Neural progenitor cell (in vitro differentiated cells): ENCODE data around the gene TIAM2. TPM values are rescaled to one million over a fixed set of nuclear protein-coding genes. Genes with fewer than 3 reads are reported as not detected.
"Not testable (repeated sequence)": the region's sequence is repeated elsewhere in the genome, so short reads cannot be mapped to it uniquely, and the experiment has no call there.

ENCODE experiments used
- DNase-seq: peaks from one replicate; pipeline ENCODE4 v3.0.0-alpha.2; 2016; ENCODE audit warnings: low spot score
- H2AFZ ChIP-seq: fragments of 200-600 bp; sonication (generic); replicated peaks from 2 replicates; pipeline ENCODE4 v1.6.1; 2016; ENCODE audit warnings: antibody characterized with exemption
- H3F3A ChIP-seq: fragments of 200-600 bp; sonication (generic); 2 replicates; pipeline ENCODE4 v1.6.1; 2016; ENCODE audit warnings: antibody characterized with exemption, low read depth
- H3K27ac ChIP-seq: fragments of 200-600 bp; sonication (generic); 2 replicates; pipeline ENCODE4 v1.5.1; 2016; ENCODE audit warnings: mild to moderate bottlenecking
- H3K27me3 ChIP-seq: fragments of 200-600 bp; sonication (generic); 2 replicates; pipeline ENCODE4 v1.6.1; 2016; ENCODE audit warnings: mild to moderate bottlenecking, moderate library complexity
- H3K36me3 ChIP-seq: fragments of 200-600 bp; sonication (generic); 2 replicates; pipeline ENCODE4 v1.5.1; 2016
- H3K4me1 ChIP-seq: fragments of 200-600 bp; sonication (generic); 2 replicates; pipeline ENCODE4 v1.6.1; 2016; ENCODE audit warnings: mixed run types
- H3K4me2 ChIP-seq: fragments of 200-600 bp; sonication (generic); 2 replicates; pipeline ENCODE4 v1.6.1; 2016
- H3K4me3 ChIP-seq: fragments of 200-600 bp; sonication (generic); 2 replicates; pipeline ENCODE4 v1.5.1; 2016
- H3K79me2 ChIP-seq: fragments of 200-600 bp; sonication (generic); 2 replicates; pipeline ENCODE4 v1.6.1; 2016; ENCODE audit warnings: low read depth
- H3K9ac ChIP-seq: fragments of 200-600 bp; sonication (generic); 2 replicates; pipeline ENCODE4 v1.6.1; 2016
- H3K9me3 ChIP-seq: fragments of 200-600 bp; sonication (generic); 2 replicates; pipeline ENCODE4 v1.5.1; 2016; ENCODE audit warnings: low read depth
- H4K20me1 ChIP-seq: fragments of 200-600 bp; sonication (generic); 2 replicates; pipeline ENCODE4 v1.6.1; 2016; ENCODE audit warnings: low read depth
- H3K27ac Mint-ChIP-seq: 3 replicates; pipeline ENCODE4 v1.8.0; 2021; ENCODE audit warnings: mixed read lengths
- H3K27me3 Mint-ChIP-seq: 2 replicates; pipeline ENCODE4 v1.8.0; 2022; ENCODE audit warnings: low read depth, mild to moderate bottlenecking, inconsistent platforms, moderate library complexity, mixed read lengths; ENCODE audit not compliant: insufficient read depth
- H3K36me3 Mint-ChIP-seq: 3 replicates; pipeline ENCODE4 v1.8.0; 2021; ENCODE audit warnings: mixed read lengths
- H3K4me1 Mint-ChIP-seq: 3 replicates; pipeline ENCODE4 v1.8.0; 2021; ENCODE audit warnings: mixed read lengths
- H3K4me3 Mint-ChIP-seq: 3 replicates; pipeline ENCODE4 v1.8.0; 2021; ENCODE audit warnings: mild to moderate bottlenecking, moderate library complexity, mixed read lengths
- H3K9me3 Mint-ChIP-seq: 3 replicates; pipeline ENCODE4 v1.8.0; 2020; ENCODE audit warnings: mixed read lengths
- CTCF ChIP-seq: fragments of 200-600 bp; sonication (generic); IDR thresholded peaks from 2 replicates; pipeline ENCODE4 v1.5.1; 2017; ENCODE audit warnings: antibody characterized with exemption, mild to moderate bottlenecking
- EZH2 ChIP-seq: fragments of 200-600 bp; sonication (generic); IDR thresholded peaks from 2 replicates; pipeline ENCODE4 v1.6.1; 2017; ENCODE audit warnings: antibody characterized with exemption, mild to moderate bottlenecking, moderate library complexity
- EZH2phosphoT487 ChIP-seq: fragments of 200-600 bp; sonication (generic); IDR thresholded peaks from 2 replicates; pipeline ENCODE4 v1.6.1; 2017; ENCODE audit warnings: antibody characterized with exemption
- total RNA-seq: library from RNA; depleted of rRNA; stranded (reverse); fragments of >200 nt; gene quantifications from 2 replicates; pipeline ENCODE4 v1.2.3, GENCODE V29; 2015; ENCODE audit warnings: low replicate concordance

TIAM2 gene
- total RNA-seq, 1 donor from 2014 or later = 22.8 TPM

- Histone ChIP-seq H2AFZ (no peak overlapping the region), H3F3A (no peaks in the 10 kb centered on the region), H3K4me2 (no peak overlapping the region), H3K9ac (no peak overlapping the region), H3K36me3 (no peaks in the 10 kb centered on the region), H3K27ac (no peak overlapping the region), H3K27me3 (no peaks in the 10 kb centered on the region), H3K4me1 (no peaks in the 10 kb centered on the region), H3K4me3 (no peak overlapping the region), H3K9me3 (no peaks in the 10 kb centered on the region), H4K20me1 (no peaks in the 10 kb centered on the region), H3K79me2 (no peaks in the 10 kb centered on the region)
- DNase-seq = no peak
- no peak overlapping the region for H3K4me3 Mint-ChIP-seq
- no peak for TF ChIP-seq EZH2
- TF ChIP-seq EZH2phosphoT487 = no peak
- TF ChIP-seq CTCF = no peak
- H3K27me3 Mint-ChIP-seq = peaks cover 4% of the 10 kb centered on the region
- H3K27ac Mint-ChIP-seq = no peak overlapping the region
- H3K4me1 Mint-ChIP-seq = peaks cover 8% of the 10 kb centered on the region
- H3K36me3 Mint-ChIP-seq = peaks cover 8% of the 10 kb centered on the region
- peaks cover 9% of the 10 kb centered on the region for H3K9me3 Mint-ChIP-seq
Measured at GRCh38 chr6:155100087-155100486, 105.0 kb downstream of the TIAM2 start.

- Mint-ChIP-seq H3K4me3 (no peak overlapping the region), H3K36me3 (peaks cover 8% of the 10 kb centered on the region), H3K27me3 (peaks cover 4% of the 10 kb centered on the region), H3K4me1 (peaks cover 5% of the 10 kb centered on the region), H3K9me3 (peaks cover 7% of the 10 kb centered on the region), H3K27ac (no peak overlapping the region)
- H3F3A ChIP-seq = no peaks in the 10 kb centered on the region
- H3K4me2 ChIP-seq = no peak overlapping the region
- no peak for TF ChIP-seq EZH2
- no peak for TF ChIP-seq CTCF
- TF ChIP-seq EZH2phosphoT487 = no peak
- no peak overlapping the region for H3K4me3 ChIP-seq
- H3K9me3 ChIP-seq = no peaks in the 10 kb centered on the region
- H3K36me3 ChIP-seq = no peaks in the 10 kb centered on the region
- H3K79me2 ChIP-seq = no peaks in the 10 kb centered on the region
- H3K27ac ChIP-seq = no peak overlapping the region
- no peak overlapping the region for H3K9ac ChIP-seq
- H3K27me3 ChIP-seq = no peaks in the 10 kb centered on the region
- no peak overlapping the region for H2AFZ ChIP-seq
- H4K20me1 ChIP-seq = no peaks in the 10 kb centered on the region
- DNase-seq = no peak
- H3K4me1 ChIP-seq = no peaks in the 10 kb centered on the region
Measured at GRCh38 chr6:155100591-155100990, 105.5 kb downstream of the TIAM2 start.

- H3K36me3 ChIP-seq, H3K4me3 ChIP-seq, DNase-seq, H2AFZ ChIP-seq, H3K4me1 ChIP-seq, H3K27me3 ChIP-seq, H3K79me2 ChIP-seq, H4K20me1 ChIP-seq, H3K27ac Mint-ChIP-seq, H3F3A ChIP-seq, H3K9ac ChIP-seq, H3K36me3 Mint-ChIP-seq, H3K4me3 Mint-ChIP-seq, H3K9me3 ChIP-seq, H3K27ac ChIP-seq, H3K27me3 Mint-ChIP-seq, H3K9me3 Mint-ChIP-seq, H3K4me2 ChIP-seq: not testable (repeated sequence)
- peaks cover 23% of the 10 kb centered on the region for H3K4me1 Mint-ChIP-seq
Measured at GRCh38 chr6:155103083-155103645, 108.0 kb downstream of the TIAM2 start.

GRCh38 chr6:155103816-155104366 is 108.8 kb downstream of the TIAM2 start:
- no peaks in the 10 kb centered on the region for H3K9me3 Mint-ChIP-seq
- no peaks in the 10 kb centered on the region for H3K36me3 ChIP-seq
- H3K4me3 ChIP-seq = no peak overlapping the region
- H3K36me3 Mint-ChIP-seq = no peaks in the 10 kb centered on the region
- H3K79me2 ChIP-seq = no peaks in the 10 kb centered on the region
- no peak overlapping the region for H2AFZ ChIP-seq
- TF ChIP-seq CTCF = no peak
- TF ChIP-seq EZH2 = no peak
- no peak for DNase-seq
- no peaks in the 10 kb centered on the region for H3K9me3 ChIP-seq
- H3K27ac ChIP-seq = no peak overlapping the region
- no peaks in the 10 kb centered on the region for H3K27me3 ChIP-seq
- H3F3A ChIP-seq = no peaks in the 10 kb centered on the region
- peaks cover 4% of the 10 kb centered on the region for H3K27me3 Mint-ChIP-seq
- H3K4me1 Mint-ChIP-seq = peaks cover 29% of the 10 kb centered on the region
- no peak overlapping the region for H3K9ac ChIP-seq
- H3K4me2 ChIP-seq = no peak overlapping the region
- peaks cover 8% of the 10 kb centered on the region for H3K4me1 ChIP-seq
- H3K4me3 Mint-ChIP-seq = no peak overlapping the region
- no peaks in the 10 kb centered on the region for H4K20me1 ChIP-seq
- H3K27ac Mint-ChIP-seq = no peak overlapping the region
